ENCODE measurements around the gene HSD17B2. TPM values are rescaled to one million over a fixed set of nuclear protein-coding genes. Genes with fewer than 3 reads are reported as not detected.
"Not testable (repeated sequence)": the region's sequence is repeated elsewhere in the genome, so short reads cannot be mapped to it uniquely, and the experiment has no call there.

The HSD17B2 gene
- polyA plus RNA-seq, 1 experiment = 0.60 TPM

GRCh38 chr16:82096641-82097040, 61.6 kb downstream of the HSD17B2 start:
- ChIA-PET CTCF (no interaction called here), POLR2A (no interaction called here)
- H3K27me3 ChIP-seq (ENCODE audit: control insufficient read depth, insufficient read depth, low read length) = no peaks in the 10 kb centered on the region; the same call in 1 of the 2 replicates
- no peak for DNase-seq (ENCODE audit: low read depth)
- TF ChIP-seq CTCF (IDR thresholded peaks at IDR 0.05; ENCODE audit: insufficient read depth, low read depth, low read length) = no peak
- H3K36me3 ChIP-seq (ENCODE audit: control insufficient read depth, insufficient read depth, low read length) = no peaks in the 10 kb centered on the region
- H3K4me3 ChIP-seq (ENCODE audit: low read depth, low read length) = no peak overlapping the region

GRCh38 chr16:82105107-82105506, 70.1 kb downstream of the HSD17B2 start:
- TF ChIP-seq CTCF (IDR thresholded peaks at IDR 0.05; ENCODE audit: insufficient read depth, low read depth, low read length) = no peak
- Histone ChIP-seq H3K27me3 (ENCODE audit: control insufficient read depth, insufficient read depth, low read length) (no peaks in the 10 kb centered on the region), H3K4me3 (ENCODE audit: low read depth, low read length) (no peak overlapping the region), H3K36me3 (ENCODE audit: control insufficient read depth, insufficient read depth, low read length) (no peaks in the 10 kb centered on the region)
- CTCF ChIA-PET = no interaction called here
- POLR2A ChIA-PET = no interaction called here
- no peak for DNase-seq (ENCODE audit: low read depth)

- CTCF ChIA-PET = no interaction called here
- Histone ChIP-seq H3K27me3 (ENCODE audit: control insufficient read depth, insufficient read depth, low read length) (no peaks in the 10 kb centered on the region), H3K36me3 (ENCODE audit: control insufficient read depth, insufficient read depth, low read length) (no peaks in the 10 kb centered on the region), H3K4me3 (ENCODE audit: low read depth, low read length) (no peak overlapping the region)
- POLR2A ChIA-PET = no interaction called here
- DNase-seq (ENCODE audit: low read depth) = no peak
- no peak for TF ChIP-seq CTCF (IDR thresholded peaks at IDR 0.05; ENCODE audit: insufficient read depth, low read depth, low read length)
These were observed 73.0 kb downstream of the HSD17B2 start for GRCh38 chr16:82108100-82108499.

- Histone ChIP-seq H3K27me3 (ENCODE audit: control insufficient read depth, insufficient read depth, low read length) (no peaks in the 10 kb centered on the region), H3K36me3 (ENCODE audit: control insufficient read depth, insufficient read depth, low read length) (no peaks in the 10 kb centered on the region), H3K4me3 (ENCODE audit: low read depth, low read length) (no peak overlapping the region)
- CTCF ChIA-PET = interaction anchor here (0.7 kb wide), 1 partner anchor 16 kb away, joined by 3 read pairs; no protein-coding TSS in a partner anchor
- no peak for TF ChIP-seq CTCF (IDR thresholded peaks at IDR 0.05; ENCODE audit: insufficient read depth, low read depth, low read length)
- POLR2A ChIA-PET = no interaction called here
- no peak for DNase-seq (ENCODE audit: low read depth)
These were observed 73.7 kb downstream of the HSD17B2 start for GRCh38 chr16:82108774-82109173.

GRCh38 chr16:82109266-82109665, 74.2 kb downstream of the HSD17B2 start:
- CTCF ChIA-PET = interaction anchor here (0.7 kb wide), 1 partner anchor 17 kb away, joined by 3 read pairs; no protein-coding TSS in a partner anchor
- DNase-seq (ENCODE audit: low read depth); POLR2A ChIA-PET; H3K27me3 ChIP-seq (ENCODE audit: control insufficient read depth, insufficient read depth, low read length); H3K36me3 ChIP-seq (ENCODE audit: control insufficient read depth, insufficient read depth, low read length); H3K4me3 ChIP-seq (ENCODE audit: low read depth, low read length): not testable (repeated sequence)

GRCh38 chr16:82111944-82112343, 76.9 kb downstream of the HSD17B2 start:
- TF ChIP-seq CTCF (IDR thresholded peaks at IDR 0.05; ENCODE audit: insufficient read depth, low read depth, low read length) = no peak
- CTCF ChIA-PET = no interaction called here
- POLR2A ChIA-PET = no interaction called here

More at GRCh38 chr16:82111944-82112343, 76.9 kb downstream of the HSD17B2 start:
- Histone ChIP-seq H3K4me3 (ENCODE audit: low read depth, low read length) (no peak overlapping the region), H3K36me3 (ENCODE audit: control insufficient read depth, insufficient read depth, low read length) (no peaks in the 10 kb centered on the region), H3K27me3 (ENCODE audit: control insufficient read depth, insufficient read depth, low read length) (no peaks in the 10 kb centered on the region)
- no peak for DNase-seq (ENCODE audit: low read depth)

All from BJ (cell line).